T-cell (primary cell): ENCODE results near the gene SLC24A4. TPM values are rescaled to one million over a fixed set of nuclear protein-coding genes. Genes with fewer than 3 reads are reported as not detected.
"Not testable (repeated sequence)": the region's sequence is repeated elsewhere in the genome, so short reads cannot be mapped to it uniquely, and the experiment has no call there.

Experiments
- ATAC-seq, 4 experiments: fragments of 200-7000 bp in 3 of 4; fragments of 150-1000 bp in 1 of 4; cut with Tn5 transposase; replicated peaks in 1 of 4; 1 replicate in 3 of 4; 2 replicates in 1 of 4; pipeline ENCODE4 v1.10.0; 2021; ENCODE audit warnings: moderate library complexity in 3 of 4, mild to moderate bottlenecking in 2 of 4, moderate number of reproducible peaks in 1 of 4
- CTCF ChIA-PET, 2 donors: fragments of 300-600 bp; sonication (Branson Sonifier 250); formaldehyde crosslinking; loops; one replicate each; lab custom pipeline; 2022; ENCODE audit warnings: antibody characterized with exemption in 2 of 2; lab: Charles Lee
- POLR2A ChIA-PET, 2 donors: fragments of 300-600 bp; sonication (Branson Sonifier 250); formaldehyde crosslinking; loops; one replicate each; lab custom pipeline; 2022; ENCODE audit warnings: antibody characterized with exemption in 2 of 2; lab: Charles Lee
- DNase-seq, 35 experiments: peaks; one replicate each; pipeline versions ENCODE4 v3.0.0 to v3.0.0-alpha.2; 2013 to 2023
- H3K27ac ChIP-seq: one replicate; pipeline ENCODE4 v1.5.1; 2013; ENCODE audit warnings: low read length
- H3K27me3 ChIP-seq, 2 experiments: replicated peaks in 1 of 2; 1 replicate in 1 of 2; 2 replicates in 1 of 2; pipeline versions ENCODE4 v1.6.1 to v1.7.0; 2013; ENCODE audit warnings: low read length in 1 of 2, mixed read lengths in 1 of 2; ENCODE audit not compliant: control insufficient read depth in 2 of 2, insufficient read depth in 2 of 2; ENCODE audit errors: extremely low read depth in 1 of 2
- H3K36me3 ChIP-seq, 2 donors: 1 replicate in 1 of 2; 2 replicates in 1 of 2; pipeline versions ENCODE4 v1.6.1 to v1.7.0; 2013; ENCODE audit warnings: low read length in 1 of 2; ENCODE audit not compliant: control insufficient read depth in 2 of 2, insufficient read depth in 1 of 2; ENCODE audit errors: extremely low read depth in 1 of 2
- H3K4me1 ChIP-seq, 2 experiments: 1 replicate in 1 of 2; 2 replicates in 1 of 2; pipeline versions ENCODE4 v1.6.1 to v1.7.0; 2013; ENCODE audit warnings: low read length in 2 of 2, mixed read lengths in 1 of 2; ENCODE audit not compliant: insufficient read depth in 2 of 2, control insufficient read depth in 1 of 2; ENCODE audit errors: extremely low read depth in 1 of 2
- H3K4me3 ChIP-seq, 2 donors: 1 replicate in 1 of 2; 2 replicates in 1 of 2; pipeline versions ENCODE4 v1.5.1 to v1.7.0; 2013; ENCODE audit warnings: mild to moderate bottlenecking in 2 of 2, low read length in 1 of 2, moderate library complexity in 1 of 2; ENCODE audit not compliant: control insufficient read depth in 1 of 2; ENCODE audit errors: extremely low read depth in 1 of 2
- H3K9me3 ChIP-seq: 2 replicates; pipeline ENCODE4 v1.7.0; 2013
- H3K27ac Mint-ChIP-seq, 2 donors: one replicate each; pipeline ENCODE4 v1.8.0; 2020 to 2021; ENCODE audit warnings: mild to moderate bottlenecking in 2 of 2, mixed read lengths in 2 of 2
- H3K27me3 Mint-ChIP-seq, 2 donors: one replicate each; pipeline ENCODE4 v1.8.0; 2021 to 2022; ENCODE audit warnings: mixed read lengths in 2 of 2
- H3K36me3 Mint-ChIP-seq: one replicate; pipeline ENCODE4 v1.8.0; 2021; ENCODE audit warnings: mixed read lengths
- H3K4me1 Mint-ChIP-seq, 3 donors: one replicate each; pipeline ENCODE4 v1.8.0; 2020 to 2022; ENCODE audit warnings: mixed read lengths in 3 of 3, mild to moderate bottlenecking in 1 of 3
- H3K4me3 Mint-ChIP-seq, 3 donors: one replicate each; pipeline ENCODE4 v1.8.0; 2020 to 2022; ENCODE audit warnings: mild to moderate bottlenecking in 3 of 3, mixed read lengths in 3 of 3, moderate library complexity in 3 of 3
- H3K9me3 Mint-ChIP-seq, 3 donors: one replicate each; pipeline ENCODE4 v1.8.0; 2020 to 2022; ENCODE audit warnings: mixed read lengths in 3 of 3
- WGBS: methylation state at CpG from one replicate; pipeline ENCODE4 v1.1.5; 2013; ENCODE audit warnings: missing lambda C conversion rate; ENCODE audit not compliant: insufficient coverage; 5-methylcytosine and 5-hydroxymethylcytosine counted together
- total RNA-seq, 35 experiments: library from RNA in 6 of 35; stranded (reverse) in 6 of 35; fragments of 120-200 nt in 1 of 35; gene quantifications; one replicate each; pipeline versions ENCODE4 v1.2.1 to v1.2.4 and lab custom pipeline; 2013 to 2026

SLC24A4 gene
- total RNA-seq, 5 donors from 2014 or later (not counting 1 experiment from before 2014, with no cell fraction given), result 0.14 to 0.15 TPM; not detected in 3

- H3K4me3 Mint-ChIP-seq, result peak overlapping the region in 2 of 3 donors; percentile 47 to 63
- H3K27me3 ChIP-seq, result no peaks in the 10 kb centered on the region
- peaks cover 15 to 82% of the 10 kb centered on the region in 2 experiments for H3K4me1 ChIP-seq
- H3K4me3 ChIP-seq, result no peak overlapping the region
- H3K36me3 ChIP-seq, result peaks cover 0 to 5% of the 10 kb centered on the region in 2 donors
- WGBS, result 57% methylated on average over 12 of the region's 16 CpGs
- DNase-seq (peak; percentile 42 to 88 (median 72)), ATAC-seq (peak; percentile 85 to 90 (median 86))
- no peaks in the 10 kb centered on the region for H3K36me3 Mint-ChIP-seq
- H3K9me3 Mint-ChIP-seq, result no peaks in the 10 kb centered on the region
- CTCF ChIA-PET, result interaction anchor here in 1 of 2 donors (0.7 to 1.0 kb wide), 2 partner anchors 55 to 120 kb away, joined by 3 read pairs; no protein-coding TSS in a partner anchor
- H3K27me3 Mint-ChIP-seq, result no peaks in the 10 kb centered on the region
- H3K27ac ChIP-seq, result peak overlapping the region; percentile 77
- peak overlapping the region; percentile 94 to 95 for H3K27ac Mint-ChIP-seq
- H3K9me3 ChIP-seq, result no peaks in the 10 kb centered on the region
- peaks cover 56 to 66% (median 60%) of the 10 kb centered on the region in 3 donors for H3K4me1 Mint-ChIP-seq
- POLR2A ChIA-PET, result interaction anchor here in 1 of 2 donors (1.1 kb wide), 1 partner anchor 14 kb away, joined by 3 read pairs; no protein-coding TSS in a partner anchor
These were observed 208.3 kb downstream of the SLC24A4 start for GRCh38 chr14:92531106-92531873.

- WGBS, result 68% methylated on average over 5 of the region's 10 CpGs
- Mint-ChIP-seq H3K9me3 (no peaks in the 10 kb centered on the region), H3K27ac (peak overlapping the region in 1 of 2 donors; percentile 95), H3K27me3 (no peaks in the 10 kb centered on the region), H3K4me3 (peak overlapping the region in 1 of 3 donors; percentile 63), H3K36me3 (no peaks in the 10 kb centered on the region), H3K4me1 (peaks cover 57 to 69% (median 64%) of the 10 kb centered on the region in 3 donors)
- peak overlapping the region; percentile 77 for H3K27ac ChIP-seq
- H3K4me3 ChIP-seq, result no peak overlapping the region
- peaks cover 15 to 74% of the 10 kb centered on the region in 2 experiments for H3K4me1 ChIP-seq
- ChIA-PET CTCF (no interaction called here), POLR2A (interaction anchor here in 1 of 2 donors (1.1 kb wide), 1 partner anchor 15 kb away, joined by 3 read pairs; no protein-coding TSS in a partner anchor)
- H3K9me3 ChIP-seq, result no peaks in the 10 kb centered on the region
- H3K27me3 ChIP-seq, result no peaks in the 10 kb centered on the region
- no peak for DNase-seq
- H3K36me3 ChIP-seq, result peaks cover 0 to 5% of the 10 kb centered on the region in 2 donors
- no peak for ATAC-seq
These were observed 209.7 kb downstream of the SLC24A4 start for GRCh38 chr14:92532490-92533163.

GRCh38 chr14:92534932-92535643 is 212.1 kb downstream of the SLC24A4 start:
- no peaks in the 10 kb centered on the region for H3K9me3 Mint-ChIP-seq
- Histone ChIP-seq H3K4me3 (no peak overlapping the region), H3K27ac (peak overlapping the region; percentile 57), H3K9me3 (no peaks in the 10 kb centered on the region), H3K27me3 (no peaks in the 10 kb centered on the region), H3K36me3 (no peaks in the 10 kb centered on the region), H3K4me1 (peaks cover 31 to 75% of the 10 kb centered on the region in 2 experiments)
- no peaks in the 10 kb centered on the region for H3K27me3 Mint-ChIP-seq
- no peaks in the 10 kb centered on the region for H3K36me3 Mint-ChIP-seq
- DNase-seq (peak in 27 of 35 experiments; percentile 24 to 66 (median 42)), ATAC-seq (peak; percentile 44 to 73 (median 54))
- ChIA-PET POLR2A (interaction anchor here in 1 of 2 donors (0.6 kb wide), 1 partner anchor 16 kb away, joined by 4 read pairs; no protein-coding TSS in a partner anchor), CTCF (interaction anchor here (0.5 to 0.7 kb wide), 4 partner anchors 24 to 429 kb away, joined by 3 to 7 read pairs (median 4); partner anchors contain the start of gene ATXN3 (in 1 of the 2))
- H3K4me1 Mint-ChIP-seq, result peaks cover 59 to 78% (median 71%) of the 10 kb centered on the region in 3 donors
- peak overlapping the region; percentile 57 to 60 (median 59) for H3K4me3 Mint-ChIP-seq
- peak overlapping the region; percentile 81 to 88 for H3K27ac Mint-ChIP-seq
- 11% methylated on average over 4 of the region's 17 CpGs for WGBS

- H3K27me3 ChIP-seq, CTCF ChIA-PET, H3K9me3 Mint-ChIP-seq, POLR2A ChIA-PET, H3K27ac ChIP-seq, H3K36me3 Mint-ChIP-seq, H3K27me3 Mint-ChIP-seq, H3K36me3 ChIP-seq, H3K9me3 ChIP-seq, DNase-seq, ATAC-seq, H3K4me3 ChIP-seq: not testable (repeated sequence)
- no CpG with 5 or more reads among the region's 8 CpGs for WGBS
- peak overlapping the region; percentile 81 to 83 for H3K27ac Mint-ChIP-seq
- H3K4me3 Mint-ChIP-seq, result peak overlapping the region in 1 of 3 donors; percentile 60
- H3K4me1 ChIP-seq, result peaks cover 39 to 72% of the 10 kb centered on the region in 2 experiments
- peaks cover 61 to 78% (median 73%) of the 10 kb centered on the region in 3 donors for H3K4me1 Mint-ChIP-seq
These were observed 213.3 kb downstream of the SLC24A4 start for GRCh38 chr14:92536231-92536630.

GRCh38 chr14:92538412-92538985 is 215.5 kb downstream of the SLC24A4 start:
- H3K9me3 Mint-ChIP-seq, result no peaks in the 10 kb centered on the region
- Histone ChIP-seq H3K4me3 (no peak overlapping the region), H3K9me3 (no peaks in the 10 kb centered on the region), H3K27me3 (no peaks in the 10 kb centered on the region), H3K4me1 (peaks cover 37 to 55% of the 10 kb centered on the region in 2 experiments), H3K36me3 (no peaks in the 10 kb centered on the region), H3K27ac (no peak overlapping the region)
- peaks cover 57 to 69% (median 68%) of the 10 kb centered on the region in 3 donors for H3K4me1 Mint-ChIP-seq
- H3K27me3 Mint-ChIP-seq, result no peaks in the 10 kb centered on the region
- ATAC-seq, result peak in 1 of 4 experiments; percentile 9
- no peak overlapping the region for H3K4me3 Mint-ChIP-seq
- ChIA-PET CTCF (no interaction called here), POLR2A (no interaction called here)
- 85% methylated on average over 4 of the region's 6 CpGs for WGBS
- H3K27ac Mint-ChIP-seq, result peak overlapping the region in 1 of 2 donors; percentile 71
- H3K36me3 Mint-ChIP-seq, result no peaks in the 10 kb centered on the region
- DNase-seq, result no peak
